BE2C (cell line): ENCODE results near the gene XYLT2.

Experiments
- DNase-seq: peaks from one replicate; pipeline ENCODE4 v3.0.0-alpha.2; 2020
- H3K27me3 ChIP-seq: fragments of 250-450 bp; sonication (Bioruptor Pico); 2 replicates; pipeline ENCODE4 v1.5.1; 2020; ENCODE audit warnings: mild to moderate bottlenecking
- H3K36me3 ChIP-seq: fragments of 250-450 bp; sonication (Bioruptor Pico); 2 replicates; pipeline ENCODE4 v1.5.1; 2020; ENCODE audit warnings: mild to moderate bottlenecking
- H3K4me1 ChIP-seq: fragments of 250-450 bp; sonication (Bioruptor Pico); 2 replicates; pipeline ENCODE4 v1.5.1; 2020
- H3K4me3 ChIP-seq: 2 replicates; pipeline ENCODE4 v1.5.1; 2011; ENCODE audit warnings: low read depth, low read length
- H3K9me3 ChIP-seq: fragments of 250-450 bp; sonication (Bioruptor Pico); 2 replicates; pipeline ENCODE4 v1.5.1; 2020
- TF ChIP-seq, protein P1 (sequence below): IDR thresholded peaks from 2 replicates; pipeline ENCODE4 v1.5.1; 2012; ENCODE audit warnings: mild to moderate bottlenecking, low read depth, low read length

XYLT2 gene

GRCh38 chr17:50350733-50351132 is 4.8 kb downstream of the XYLT2 start:
- no peaks in the 10 kb centered on the region for H3K9me3 ChIP-seq
- H3K4me3 ChIP-seq = no peak overlapping the region
- H3K4me1 ChIP-seq = no peaks in the 10 kb centered on the region
- DNase-seq = no peak
- H3K27me3 ChIP-seq = no peaks in the 10 kb centered on the region
- H3K36me3 ChIP-seq = peaks cover 15% of the 10 kb centered on the region
- TF ChIP-seq, protein P1, sequence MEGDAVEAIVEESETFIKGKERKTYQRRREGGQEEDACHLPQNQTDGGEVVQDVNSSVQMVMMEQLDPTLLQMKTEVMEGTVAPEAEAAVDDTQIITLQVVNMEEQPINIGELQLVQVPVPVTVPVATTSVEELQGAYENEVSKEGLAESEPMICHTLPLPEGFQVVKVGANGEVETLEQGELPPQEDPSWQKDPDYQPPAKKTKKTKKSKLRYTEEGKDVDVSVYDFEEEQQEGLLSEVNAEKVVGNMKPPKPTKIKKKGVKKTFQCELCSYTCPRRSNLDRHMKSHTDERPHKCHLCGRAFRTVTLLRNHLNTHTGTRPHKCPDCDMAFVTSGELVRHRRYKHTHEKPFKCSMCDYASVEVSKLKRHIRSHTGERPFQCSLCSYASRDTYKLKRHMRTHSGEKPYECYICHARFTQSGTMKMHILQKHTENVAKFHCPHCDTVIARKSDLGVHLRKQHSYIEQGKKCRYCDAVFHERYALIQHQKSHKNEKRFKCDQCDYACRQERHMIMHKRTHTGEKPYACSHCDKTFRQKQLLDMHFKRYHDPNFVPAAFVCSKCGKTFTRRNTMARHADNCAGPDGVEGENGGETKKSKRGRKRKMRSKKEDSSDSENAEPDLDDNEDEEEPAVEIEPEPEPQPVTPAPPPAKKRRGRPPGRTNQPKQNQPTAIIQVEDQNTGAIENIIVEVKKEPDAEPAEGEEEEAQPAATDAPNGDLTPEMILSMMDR = no peak

GRCh38 chr17:50352072-50352692 is 6.3 kb downstream of the XYLT2 start:
- peak; percentile 49 for DNase-seq

DNA sequence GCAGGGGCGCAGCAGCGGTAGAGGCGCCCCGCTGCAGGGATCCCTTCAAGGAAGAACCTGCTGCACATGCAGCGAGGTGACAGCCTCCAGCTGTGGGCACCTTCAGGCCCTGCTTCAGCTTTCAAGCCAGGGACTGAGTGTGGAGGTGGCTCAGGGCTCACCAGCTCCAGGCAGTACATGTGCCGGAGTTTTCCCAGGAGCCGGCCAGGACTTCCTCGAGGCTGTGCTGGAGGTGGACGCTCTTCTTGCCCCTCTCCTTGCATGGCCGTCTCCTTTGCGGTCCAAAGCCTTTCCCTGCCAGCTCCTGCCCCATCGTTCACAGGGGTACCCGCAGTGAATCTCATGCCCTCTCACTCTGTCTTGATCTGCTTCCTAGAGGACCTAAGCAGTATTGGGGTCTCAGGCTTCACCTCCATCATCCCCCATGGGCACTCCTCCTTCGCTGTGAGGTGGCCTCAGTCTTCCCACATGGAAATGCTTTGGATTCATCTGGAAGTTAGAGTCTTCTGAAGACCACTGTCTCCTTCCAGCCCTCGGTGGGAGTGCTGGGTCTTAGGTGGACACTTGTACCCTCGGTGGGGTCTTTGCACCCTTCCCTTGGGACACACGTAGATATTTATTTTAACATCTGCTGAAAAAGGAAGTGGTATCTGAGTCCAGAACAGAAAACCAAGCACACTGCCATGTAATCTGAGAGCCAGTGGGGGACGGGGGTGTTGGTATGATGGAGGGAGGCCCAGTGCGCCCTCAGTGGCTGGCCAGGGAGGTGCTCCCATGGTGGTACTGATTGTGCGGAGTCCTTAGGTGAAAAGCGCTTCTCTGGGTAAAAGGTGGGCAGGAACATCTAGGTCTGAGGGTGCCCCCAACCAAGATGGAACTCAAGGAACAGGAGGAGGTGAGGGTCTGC is 7.0 kb downstream of the XYLT2 start:
- DNase-seq = no peak
- H3K36me3 ChIP-seq = peaks cover 33% of the 10 kb centered on the region
- H3K4me1 ChIP-seq = no peaks in the 10 kb centered on the region
- H3K9me3 ChIP-seq = no peaks in the 10 kb centered on the region
- TF ChIP-seq, protein P1 = no peak
- no peak overlapping the region for H3K4me3 ChIP-seq
- no peaks in the 10 kb centered on the region for H3K27me3 ChIP-seq

More at GRCh38 chr17:50352072-50352692, 6.3 kb downstream of the XYLT2 start:
- Histone ChIP-seq H3K36me3 (peaks cover 29% of the 10 kb centered on the region), H3K9me3 (no peaks in the 10 kb centered on the region), H3K4me3 (no peak overlapping the region), H3K27me3 (no peaks in the 10 kb centered on the region), H3K4me1 (no peaks in the 10 kb centered on the region)
- TF ChIP-seq, protein P1 = no peak

DNA sequence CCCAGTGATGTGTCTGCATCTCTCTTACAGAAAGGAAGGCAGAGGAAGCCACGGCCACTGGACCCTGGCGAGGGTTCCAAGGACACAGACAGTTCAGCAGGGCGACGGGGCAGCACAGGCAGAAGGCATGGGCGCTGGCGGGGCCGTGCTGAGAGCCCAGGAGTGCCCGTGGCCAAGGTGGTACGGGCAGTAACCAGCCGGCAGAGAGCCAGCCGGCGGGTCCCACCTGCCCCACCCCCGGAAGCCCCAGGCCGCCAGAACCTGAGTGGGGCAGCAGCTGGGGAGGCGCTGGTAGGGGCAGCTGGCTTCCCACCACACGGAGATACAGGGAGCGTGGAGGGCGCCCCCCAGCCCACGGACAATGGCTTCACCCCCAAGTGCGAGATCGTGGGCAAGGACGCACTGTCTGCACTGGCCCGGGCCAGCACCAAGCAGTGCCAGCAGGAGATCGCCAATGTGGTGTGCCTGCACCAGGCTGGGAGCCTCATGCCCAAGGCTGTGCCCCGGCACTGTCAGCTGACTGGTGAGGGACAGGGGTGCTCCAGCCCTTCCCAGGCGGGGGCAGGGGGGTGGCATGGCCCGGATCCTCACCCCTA is 7.8 kb downstream of the XYLT2 start:
- H3K4me1 ChIP-seq = no peaks in the 10 kb centered on the region
- DNase-seq = no peak
- TF ChIP-seq, protein P1 = no peak
- H3K36me3 ChIP-seq = peaks cover 40% of the 10 kb centered on the region
- H3K4me3 ChIP-seq = no peak overlapping the region
- H3K9me3 ChIP-seq = no peaks in the 10 kb centered on the region
- H3K27me3 ChIP-seq = no peaks in the 10 kb centered on the region

DNA sequence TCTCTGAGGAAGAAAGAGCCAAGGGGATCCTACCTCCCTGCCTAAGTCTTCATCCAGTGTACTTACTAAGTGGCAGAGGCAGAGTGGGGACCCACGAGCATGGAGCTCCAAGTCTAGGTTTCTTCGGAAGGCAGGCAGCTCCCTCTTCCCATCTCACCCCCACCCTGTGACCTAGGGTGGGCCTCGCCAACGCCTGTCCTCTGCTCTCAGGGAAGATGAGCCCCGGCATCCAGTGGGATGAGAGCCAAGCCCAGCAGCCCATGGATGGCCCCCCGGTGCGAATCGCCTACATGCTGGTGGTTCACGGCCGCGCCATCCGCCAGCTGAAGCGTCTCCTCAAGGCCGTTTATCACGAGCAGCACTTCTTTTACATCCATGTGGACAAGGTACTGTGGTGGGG is 8.3 kb downstream of the XYLT2 start:
- TF ChIP-seq, protein P1 = no peak
- DNase-seq = no peak
- H3K36me3 ChIP-seq = peaks cover 45% of the 10 kb centered on the region
- no peaks in the 10 kb centered on the region for H3K9me3 ChIP-seq
- H3K4me3 ChIP-seq = no peak overlapping the region
- H3K27me3 ChIP-seq = no peaks in the 10 kb centered on the region
- H3K4me1 ChIP-seq = no peaks in the 10 kb centered on the region

- Histone ChIP-seq H3K4me1 (no peaks in the 10 kb centered on the region), H3K4me3 (no peak overlapping the region), H3K36me3 (peaks cover 45% of the 10 kb centered on the region), H3K9me3 (no peaks in the 10 kb centered on the region), H3K27me3 (no peaks in the 10 kb centered on the region)
- DNase-seq = no peak
- TF ChIP-seq, protein P1 = no peak
Measured at GRCh38 chr17:50354776-50355175, 8.8 kb downstream of the XYLT2 start.
